ENCODE results near the gene SLC22A12.
A peak's percentile ranks its signal among the peaks of the same experiment; 100 is the strongest.

The SLC22A12 gene

DNA sequence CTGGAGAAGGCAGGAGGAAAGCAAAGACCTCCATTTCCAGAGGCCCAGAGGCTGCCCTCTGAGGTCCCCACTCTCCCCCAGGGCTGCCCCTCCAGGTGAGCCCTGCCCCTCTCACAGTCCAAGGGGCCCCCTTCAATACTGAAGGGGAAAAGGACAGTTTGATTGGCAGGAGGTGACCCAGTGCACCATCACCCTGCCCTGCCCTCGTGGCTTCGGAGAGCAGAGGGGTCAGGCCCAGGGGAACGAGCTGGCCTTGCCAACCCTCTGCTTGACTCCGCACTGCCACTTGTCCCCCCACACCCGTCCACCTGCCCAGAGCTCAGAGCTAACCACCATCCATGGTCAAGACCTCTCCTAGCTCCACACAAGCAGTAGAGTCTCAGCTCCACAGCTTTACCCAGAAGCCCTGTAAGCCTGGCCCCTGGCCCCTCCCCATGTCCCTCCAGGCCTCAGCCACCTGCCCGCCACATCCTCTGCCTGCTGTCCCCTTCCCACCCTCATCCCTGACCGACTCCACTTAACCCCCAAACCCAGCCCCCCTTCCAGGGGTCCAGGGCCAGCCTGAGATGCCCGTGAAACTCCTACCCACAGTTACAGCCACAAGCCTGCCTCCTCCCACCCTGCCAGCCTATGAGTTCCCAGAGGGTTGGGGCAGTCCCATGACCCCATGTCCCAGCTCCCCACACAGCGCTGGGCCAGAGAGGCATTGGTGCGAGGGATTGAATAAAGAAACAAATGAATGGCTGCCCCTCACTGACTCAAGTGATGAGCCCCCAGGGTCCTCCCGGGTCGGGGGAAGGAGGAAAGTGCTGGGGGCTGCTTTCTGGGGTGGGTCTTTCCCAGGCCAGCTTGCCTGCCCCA is 10.8 kb downstream of the SLC22A12 start:
- WGBS (ENCODE audit: insufficient coverage): 86% methylated on average over 11 of the region's 12 CpGs
- H3K36me3 ChIP-seq (ENCODE audit: control insufficient read depth in 4 of 4, insufficient read depth in 4 of 4, low read length in 3 of 4): no peaks in the 10 kb centered on the region
- no peaks in the 10 kb centered on the region for H3K27me3 ChIP-seq (replicated peaks in 2 of 5; ENCODE audit: control insufficient read depth in 4 of 5, insufficient read depth in 5 of 5, low read length in 4 of 5)
- peaks cover 0 to 3% (median 0%) of the 10 kb centered on the region in 5 experiments for H3K9me3 ChIP-seq (ENCODE audit: control extremely low read depth in 1 of 5, control insufficient read depth in 4 of 5, insufficient read depth in 2 of 5, low read depth in 1 of 5, low read length in 4 of 5)
- ChIA-PET POLR2A (no interaction called here), CTCF (interaction anchor here (1.4 kb wide), 1 partner anchor 42 kb away, joined by 4 read pairs; no protein-coding TSS in a partner anchor)
- H3K4me3 ChIP-seq (ENCODE audit: control insufficient read depth in 1 of 7, extremely low read depth in 1 of 7, insufficient read depth in 4 of 7, low read depth in 2 of 7, low read length in 6 of 7): no peak overlapping the region
- no peaks in the 10 kb centered on the region for H3K4me1 ChIP-seq (ENCODE audit: control extremely low read depth in 1 of 4, control insufficient read depth in 4 of 4, insufficient read depth in 4 of 4, low read length in 3 of 4)
- no peak for DNase-seq
- no peak overlapping the region for H3K27ac ChIP-seq (ENCODE audit: insufficient read depth in 1 of 2, low read depth in 1 of 2, low read length in 2 of 2, poor library complexity in 1 of 2, severe bottlenecking in 2 of 2)

DNA sequence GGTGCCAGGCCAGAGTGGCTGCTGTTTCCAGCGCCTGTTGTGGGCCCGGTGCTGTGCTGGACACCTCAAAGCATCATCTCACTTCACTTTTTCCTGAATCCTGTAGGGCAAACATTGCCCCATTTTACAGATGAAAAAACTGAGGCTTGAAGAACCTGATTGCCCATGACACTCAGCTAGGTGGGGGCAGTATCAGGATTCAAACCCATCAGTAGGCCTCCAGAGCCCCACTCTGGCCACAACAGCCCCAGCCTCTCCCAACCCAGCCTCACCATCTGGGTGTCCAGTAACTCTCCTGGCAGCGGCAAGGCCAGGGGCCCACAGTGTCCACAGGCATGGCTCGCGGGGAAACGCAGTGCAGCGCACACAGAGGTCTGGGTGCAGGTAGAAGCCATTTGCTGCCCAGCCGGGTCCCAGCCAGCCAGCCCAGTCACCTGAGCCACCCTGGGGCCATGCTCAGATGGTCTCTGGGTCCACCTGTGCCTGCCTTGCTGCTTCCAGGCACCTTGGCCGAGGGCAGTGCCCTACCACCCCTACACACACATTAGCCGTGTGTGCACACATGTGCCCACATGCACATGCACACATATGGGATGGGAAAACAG is 11.5 kb downstream of the SLC22A12 start:
- Histone ChIP-seq H3K4me1 (ENCODE audit: control extremely low read depth in 1 of 4, control insufficient read depth in 4 of 4, insufficient read depth in 4 of 4, low read length in 3 of 4) (no peaks in the 10 kb centered on the region), H3K9me3 (ENCODE audit: control extremely low read depth in 1 of 5, control insufficient read depth in 4 of 5, insufficient read depth in 2 of 5, low read depth in 1 of 5, low read length in 4 of 5) (peaks cover 0 to 3% (median 0%) of the 10 kb centered on the region in 5 experiments), H3K36me3 (ENCODE audit: control insufficient read depth in 4 of 4, insufficient read depth in 4 of 4, low read length in 3 of 4) (no peaks in the 10 kb centered on the region), H3K27ac (ENCODE audit: insufficient read depth in 1 of 2, low read depth in 1 of 2, low read length in 2 of 2, poor library complexity in 1 of 2, severe bottlenecking in 2 of 2) (no peak overlapping the region), H3K27me3 (replicated peaks in 2 of 5; ENCODE audit: control insufficient read depth in 4 of 5, insufficient read depth in 5 of 5, low read length in 4 of 5) (no peaks in the 10 kb centered on the region), H3K4me3 (ENCODE audit: control insufficient read depth in 1 of 7, extremely low read depth in 1 of 7, insufficient read depth in 4 of 7, low read depth in 2 of 7, low read length in 6 of 7) (no peak overlapping the region)
- ChIA-PET CTCF (interaction anchor here (1.1 to 1.4 kb wide), 2 partner anchors 42 to 115 kb away, joined by 3 to 4 read pairs; no protein-coding TSS in a partner anchor), POLR2A (no interaction called here)
- 93% methylated on average over 6 of the region's 10 CpGs for WGBS (ENCODE audit: insufficient coverage)
- no peak for DNase-seq

DNA sequence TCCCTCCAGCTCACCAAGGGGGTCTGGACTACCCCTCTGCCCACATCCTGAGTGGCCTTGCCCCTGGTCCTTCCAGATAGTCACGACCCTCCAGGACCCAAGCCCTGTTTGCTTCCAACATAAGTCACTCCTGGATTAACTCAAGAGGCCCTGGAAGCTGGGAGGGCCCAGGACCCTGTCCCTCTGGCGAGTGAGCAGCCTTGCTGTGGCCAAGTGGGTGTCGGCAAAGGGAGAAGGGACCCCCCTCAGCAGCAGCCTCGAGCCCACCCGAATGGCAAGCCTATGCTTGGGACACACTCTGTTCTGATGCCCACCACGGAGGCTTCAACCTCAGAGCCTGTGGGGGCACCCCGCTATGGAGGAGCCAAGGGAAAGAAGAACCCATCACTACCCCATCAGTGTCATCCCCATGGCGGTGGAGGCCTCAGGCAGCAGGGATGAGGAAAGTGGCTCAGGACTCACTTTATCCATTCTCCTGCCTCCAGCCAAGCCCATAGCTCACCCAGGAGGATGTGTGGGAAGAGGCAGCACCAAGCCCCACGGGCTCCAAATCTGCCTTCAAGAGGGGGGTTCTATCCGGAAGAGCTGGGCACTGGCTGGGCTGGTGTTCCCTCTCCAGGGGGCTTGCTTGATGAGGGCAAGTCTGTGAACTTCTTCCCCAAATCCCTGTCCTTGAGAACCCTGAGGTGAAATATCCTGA is 12.5 kb downstream of the SLC22A12 start:
- DNase-seq: no peak
- WGBS (ENCODE audit: insufficient coverage): 91% methylated on average over 9 of the region's 10 CpGs
- no peak overlapping the region for H3K27ac ChIP-seq (ENCODE audit: insufficient read depth in 1 of 2, low read depth in 1 of 2, low read length in 2 of 2, poor library complexity in 1 of 2, severe bottlenecking in 2 of 2)
- ChIA-PET CTCF (interaction anchor here (1.1 kb wide), 1 partner anchor 116 kb away, joined by 3 read pairs; no protein-coding TSS in a partner anchor), POLR2A (no interaction called here)
- no peak overlapping the region for H3K4me3 ChIP-seq (ENCODE audit: control insufficient read depth in 1 of 7, extremely low read depth in 1 of 7, insufficient read depth in 4 of 7, low read depth in 2 of 7, low read length in 6 of 7)
- peaks cover 0 to 3% (median 0%) of the 10 kb centered on the region in 5 experiments for H3K9me3 ChIP-seq (ENCODE audit: control extremely low read depth in 1 of 5, control insufficient read depth in 4 of 5, insufficient read depth in 2 of 5, low read depth in 1 of 5, low read length in 4 of 5)
- H3K27me3 ChIP-seq (replicated peaks in 2 of 5; ENCODE audit: control insufficient read depth in 4 of 5, insufficient read depth in 5 of 5, low read length in 4 of 5): no peaks in the 10 kb centered on the region
- H3K4me1 ChIP-seq (ENCODE audit: control extremely low read depth in 1 of 4, control insufficient read depth in 4 of 4, insufficient read depth in 4 of 4, low read length in 3 of 4): peaks cover 0 to 2% (median 0%) of the 10 kb centered on the region in 4 experiments
- H3K36me3 ChIP-seq (ENCODE audit: control insufficient read depth in 4 of 4, insufficient read depth in 4 of 4, low read length in 3 of 4): no peaks in the 10 kb centered on the region

DNA sequence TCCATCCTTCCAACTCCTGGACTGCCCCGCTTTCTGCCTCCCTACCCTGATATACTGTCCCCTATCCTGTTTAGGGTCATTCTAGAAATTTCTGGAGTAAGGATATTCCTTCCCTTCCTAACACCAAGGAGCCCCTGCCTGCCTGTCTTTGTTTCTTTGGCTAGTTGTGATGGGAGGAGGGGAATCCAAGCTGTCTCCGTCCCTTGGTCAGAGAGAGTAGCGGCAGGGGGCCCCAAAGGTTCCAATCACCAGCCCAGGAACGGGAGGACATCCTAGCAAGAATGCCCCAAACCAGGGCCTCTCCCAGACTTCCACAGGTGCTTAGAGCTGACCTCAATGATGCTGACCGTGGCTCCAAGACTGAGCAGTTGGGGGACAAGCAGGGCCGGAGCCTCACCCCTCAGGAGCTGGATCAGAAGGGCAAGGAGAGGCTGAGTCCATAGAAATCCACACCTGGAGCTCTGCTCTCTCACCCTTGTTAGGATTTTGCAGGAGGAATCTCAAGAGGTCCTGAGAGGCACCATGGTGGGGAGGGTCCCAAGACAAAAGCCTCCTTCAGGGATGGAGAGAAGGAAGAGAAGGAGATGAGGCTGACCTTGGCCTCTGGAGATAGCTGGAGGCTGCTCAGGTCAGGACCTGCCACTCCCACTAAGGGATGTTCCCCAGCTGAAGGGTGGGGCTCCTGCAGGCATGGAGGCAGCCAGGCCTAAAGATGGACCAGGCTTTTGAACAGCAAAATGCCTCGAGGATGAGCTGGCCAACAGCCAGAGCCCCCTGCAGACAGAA is 13.6 kb downstream of the SLC22A12 start:
- CTCF ChIA-PET: interaction anchor here (1.4 kb wide), 1 partner anchor 14 kb away, joined by 4 read pairs; the partner anchor contains the start of gene SLC22A12
- DNase-seq: no peak
- Histone ChIP-seq H3K27me3 (replicated peaks in 2 of 5; ENCODE audit: control insufficient read depth in 4 of 5, insufficient read depth in 5 of 5, low read length in 4 of 5) (no peaks in the 10 kb centered on the region), H3K27ac (ENCODE audit: insufficient read depth in 1 of 2, low read depth in 1 of 2, low read length in 2 of 2, poor library complexity in 1 of 2, severe bottlenecking in 2 of 2) (no peak overlapping the region), H3K9me3 (ENCODE audit: control extremely low read depth in 1 of 5, control insufficient read depth in 4 of 5, insufficient read depth in 2 of 5, low read depth in 1 of 5, low read length in 4 of 5) (peaks cover 0 to 3% (median 0%) of the 10 kb centered on the region in 5 experiments), H3K36me3 (ENCODE audit: control insufficient read depth in 4 of 4, insufficient read depth in 4 of 4, low read length in 3 of 4) (no peaks in the 10 kb centered on the region), H3K4me1 (ENCODE audit: control extremely low read depth in 1 of 4, control insufficient read depth in 4 of 4, insufficient read depth in 4 of 4, low read length in 3 of 4) (peaks cover 0 to 12% (median under 1%) of the 10 kb centered on the region in 4 experiments), H3K4me3 (ENCODE audit: control insufficient read depth in 1 of 7, extremely low read depth in 1 of 7, insufficient read depth in 4 of 7, low read depth in 2 of 7, low read length in 6 of 7) (no peak overlapping the region)
- 93% methylated on average over 5 of the region's 7 CpGs for WGBS (ENCODE audit: insufficient coverage)
- POLR2A ChIA-PET: interaction anchor here (1.2 kb wide), 1 partner anchor 14 kb away, joined by 3 read pairs; no protein-coding TSS in a partner anchor

- CTCF ChIA-PET: interaction anchor here (1.4 kb wide), 1 partner anchor 14 kb away, joined by 4 read pairs; the partner anchor contains the start of gene SLC22A12
- Histone ChIP-seq H3K9me3 (ENCODE audit: control extremely low read depth in 1 of 5, control insufficient read depth in 4 of 5, insufficient read depth in 2 of 5, low read depth in 1 of 5, low read length in 4 of 5) (peaks cover 0 to 3% (median 0%) of the 10 kb centered on the region in 5 experiments), H3K4me3 (ENCODE audit: control insufficient read depth in 1 of 7, extremely low read depth in 1 of 7, insufficient read depth in 4 of 7, low read depth in 2 of 7, low read length in 6 of 7) (no peak overlapping the region), H3K27ac (ENCODE audit: insufficient read depth in 1 of 2, low read depth in 1 of 2, low read length in 2 of 2, poor library complexity in 1 of 2, severe bottlenecking in 2 of 2) (no peak overlapping the region), H3K36me3 (ENCODE audit: control insufficient read depth in 4 of 4, insufficient read depth in 4 of 4, low read length in 3 of 4) (no peaks in the 10 kb centered on the region), H3K4me1 (ENCODE audit: control extremely low read depth in 1 of 4, control insufficient read depth in 4 of 4, insufficient read depth in 4 of 4, low read length in 3 of 4) (peaks cover 0 to 18% (median 2%) of the 10 kb centered on the region in 4 experiments), H3K27me3 (replicated peaks in 2 of 5; ENCODE audit: control insufficient read depth in 4 of 5, insufficient read depth in 5 of 5, low read length in 4 of 5) (no peaks in the 10 kb centered on the region)
- DNase-seq: peak; percentile 14 to 64 (median 52)
- POLR2A ChIA-PET: interaction anchor here (1.2 kb wide), 1 partner anchor 15 kb away, joined by 3 read pairs; no protein-coding TSS in a partner anchor
- WGBS (ENCODE audit: insufficient coverage): 69% methylated on average over 10 of the region's 10 CpGs
Measured at GRCh38 chr11:64605244-64605560, 14.2 kb downstream of the SLC22A12 start.

Data from common myeloid progenitor, CD34-positive (primary cell).